WI38 (cell line): ENCODE measurements around the gene PBXIP1.
A peak's percentile ranks its signal among the peaks of the same experiment; 100 is the strongest.

Experiments
- H3K4me3 ChIP-seq: 2 replicates; pipeline ENCODE4 v1.5.1; 2011; ENCODE audit warnings: low read depth, mild to moderate bottlenecking, control low read depth, low read length
- CTCF ChIP-seq: IDR thresholded peaks from 2 replicates; pipeline ENCODE4 v1.5.1; 2012; ENCODE audit warnings: low read depth, mild to moderate bottlenecking, control low read depth, low read length

PBXIP1 gene

GRCh38 chr1:154973344-154974101 lies 17.6 kb upstream of the PBXIP1 start:
- TF ChIP-seq CTCF: no peak
- peak overlapping the region; percentile 89 for H3K4me3 ChIP-seq

- TF ChIP-seq CTCF: no peak
Measured at GRCh38 chr1:154972517-154973343, 16.8 kb upstream of the PBXIP1 start.

GRCh38 chr1:154972213-154972516 lies 16.3 kb upstream of the PBXIP1 start:
- peak overlapping the region; percentile 89 for H3K4me3 ChIP-seq

More at GRCh38 chr1:154972517-154973343, 16.8 kb upstream of the PBXIP1 start:
- peak overlapping the region; percentile 89 for H3K4me3 ChIP-seq

GRCh38 chr1:154971341-154971998 lies 15.6 kb upstream of the PBXIP1 start:
- TF ChIP-seq CTCF: no peak
- H3K4me3 ChIP-seq: peak overlapping the region; percentile 89

More at GRCh38 chr1:154972213-154972516, 16.3 kb upstream of the PBXIP1 start:
- no peak for TF ChIP-seq CTCF

GRCh38 chr1:154970631-154971340 lies 14.9 kb upstream of the PBXIP1 start, which contains the start of gene SHC1:
SHC1 (minus strand) TSS chr1:154970747; CDS start chr1:154970526, 221 bp downstream.
- TF ChIP-seq CTCF: no peak
- peak within 1 kb of the TSS; percentile 89 for H3K4me3 ChIP-seq

- TF ChIP-seq CTCF: no peak
- peak overlapping the region; percentile 89 for H3K4me3 ChIP-seq
Measured at GRCh38 chr1:154969860-154970452, 14.1 kb upstream of the PBXIP1 start.
